SK-N-SH (cell line): Measurements from ENCODE around the gene RARG.

ENCODE experiments used
- CTCF ChIP-seq: fragments of 200-600 bp; sonication (generic); IDR thresholded peaks from 2 replicates; pipeline ENCODE4 v1.6.1; 2017; ENCODE audit warnings: antibody characterized with exemption, mild to moderate bottlenecking, moderate library complexity
- GABPA ChIP-seq: IDR thresholded peaks from 2 replicates; pipeline ENCODE4 v1.4.0; 2012; ENCODE audit warnings: low read depth, mild to moderate bottlenecking
- RCOR1 ChIP-seq: fragments of 150-350 bp; IDR thresholded peaks from 2 replicates; pipeline ENCODE4 v1.6.1; 2017; ENCODE audit warnings: antibody characterized with exemption, low read length
- SIN3A ChIP-seq: IDR thresholded peaks from 2 replicates; pipeline ENCODE4 v1.6.1; 2012; ENCODE audit warnings: low read depth, mild to moderate bottlenecking, low read length, moderate library complexity, borderline replicate concordance
- SMC3 ChIP-seq: IDR thresholded peaks from 2 replicates; pipeline ENCODE4 v1.6.1; 2012; ENCODE audit warnings: low read depth, low read length, improper control_type of control experiment
- YY1 ChIP-seq: IDR thresholded peaks from 2 replicates; pipeline ENCODE4 v1.4.0; 2012; ENCODE audit warnings: low read depth, mild to moderate bottlenecking
- ZBTB33 ChIP-seq: IDR thresholded peaks from 2 replicates; pipeline ENCODE4 v1.4.0; 2012; ENCODE audit warnings: low read depth, borderline replicate concordance

DNA sequence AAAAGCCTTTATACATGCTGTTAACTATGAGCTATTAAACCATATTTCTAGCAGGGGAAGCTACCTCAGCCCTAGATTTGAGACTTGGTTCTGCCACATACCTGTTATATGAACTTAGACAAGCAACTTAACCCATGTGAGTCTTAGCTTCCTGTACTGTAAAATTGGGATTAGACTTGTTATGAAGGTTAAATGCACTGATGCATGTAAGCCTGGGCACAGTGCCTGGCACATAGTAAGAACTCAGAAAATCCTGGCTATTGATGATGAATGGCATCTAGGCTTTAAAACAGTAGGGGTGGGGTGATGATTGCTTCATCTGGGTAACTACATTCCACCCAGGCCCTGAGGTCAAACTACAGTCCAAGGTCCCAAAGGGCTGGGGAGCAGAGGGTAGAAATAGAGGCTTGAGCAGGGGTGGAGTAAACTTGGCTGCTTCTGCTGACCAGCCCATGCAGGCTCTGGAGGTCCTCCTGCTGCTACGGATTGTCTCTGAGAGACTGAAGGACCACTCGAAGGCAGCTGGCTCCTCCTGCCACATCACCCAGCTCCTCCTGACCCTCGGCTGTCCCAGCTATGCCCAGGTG, 47.4 kb upstream of the RARG start:
- no peak for TF ChIP-seq SIN3A
- no peak for TF ChIP-seq GABPA
- TF ChIP-seq CTCF: no peak
- TF ChIP-seq YY1: no peak
- no peak for TF ChIP-seq ZBTB33
- TF ChIP-seq RCOR1: no peak
- no peak for TF ChIP-seq SMC3
